ENCODE data around the gene SHC3.

SHC3 gene

GRCh38 chr9:89053301-89053700, 125.3 kb downstream of the SHC3 start:
- 92 to 93% methylated on average over 5 of the region's 5 CpGs for WGBS, 2 experiments (ENCODE audit: insufficient coverage in 2 of 2)
- Histone ChIP-seq H3K27ac (ENCODE audit: low read depth, low read length, severe bottlenecking) (no peak overlapping the region), H3K36me3 (ENCODE audit: control insufficient read depth, insufficient read depth, low read length) (no peaks in the 10 kb centered on the region), H3K4me1 (ENCODE audit: control insufficient read depth, insufficient read depth, low read length, poor library complexity, severe bottlenecking) (no peaks in the 10 kb centered on the region), H3K4me3 (ENCODE audit: extremely low read depth, insufficient read depth, low read length, poor library complexity, severe bottlenecking) (no peak overlapping the region), H3K9me3 (ENCODE audit: control insufficient read depth, low read length) (no peaks in the 10 kb centered on the region)

- H3K4me3 ChIP-seq (ENCODE audit: extremely low read depth, insufficient read depth, low read length, poor library complexity, severe bottlenecking): no peak overlapping the region
- no peak overlapping the region for H3K27ac ChIP-seq (ENCODE audit: low read depth, low read length, severe bottlenecking)
- H3K4me1 ChIP-seq (ENCODE audit: control insufficient read depth, insufficient read depth, low read length, poor library complexity, severe bottlenecking): no peaks in the 10 kb centered on the region
- no peaks in the 10 kb centered on the region for H3K9me3 ChIP-seq (ENCODE audit: control insufficient read depth, low read length)
- 93 to 100% methylated on average over 5 of the region's 6 CpGs for WGBS, 2 experiments (ENCODE audit: insufficient coverage in 2 of 2)
- H3K36me3 ChIP-seq (ENCODE audit: control insufficient read depth, insufficient read depth, low read length): no peaks in the 10 kb centered on the region
These were observed 126.0 kb downstream of the SHC3 start for GRCh38 chr9:89052470-89053097.

- 85 to 97% methylated on average over 10 to 11 of the region's 12 CpGs for WGBS, 2 experiments (ENCODE audit: insufficient coverage in 2 of 2)
- no peaks in the 10 kb centered on the region for H3K9me3 ChIP-seq (ENCODE audit: control insufficient read depth, low read length)
- H3K4me1 ChIP-seq (ENCODE audit: control insufficient read depth, insufficient read depth, low read length, poor library complexity, severe bottlenecking): no peaks in the 10 kb centered on the region
- H3K4me3 ChIP-seq (ENCODE audit: extremely low read depth, insufficient read depth, low read length, poor library complexity, severe bottlenecking): no peak overlapping the region
- H3K27ac ChIP-seq (ENCODE audit: low read depth, low read length, severe bottlenecking): no peak overlapping the region
- no peaks in the 10 kb centered on the region for H3K36me3 ChIP-seq (ENCODE audit: control insufficient read depth, insufficient read depth, low read length)
These were observed 127.1 kb downstream of the SHC3 start for GRCh38 chr9:89051421-89052025.

- H3K9me3 ChIP-seq (ENCODE audit: control insufficient read depth, low read length): no peaks in the 10 kb centered on the region
- WGBS, 2 experiments (ENCODE audit: insufficient coverage in 2 of 2): 93% methylated on average over 5 of the region's 8 CpGs; no CpG with 5 or more reads in 1 of the 2 experiments
- no peaks in the 10 kb centered on the region for H3K4me1 ChIP-seq (ENCODE audit: control insufficient read depth, insufficient read depth, low read length, poor library complexity, severe bottlenecking)
- H3K27ac ChIP-seq (ENCODE audit: low read depth, low read length, severe bottlenecking): no peak overlapping the region
- no peak overlapping the region for H3K4me3 ChIP-seq (ENCODE audit: extremely low read depth, insufficient read depth, low read length, poor library complexity, severe bottlenecking)
- H3K36me3 ChIP-seq (ENCODE audit: control insufficient read depth, insufficient read depth, low read length): no peaks in the 10 kb centered on the region
These were observed 129.0 kb downstream of the SHC3 start for GRCh38 chr9:89049646-89050045.

- H3K4me3 ChIP-seq (ENCODE audit: extremely low read depth, insufficient read depth, low read length, poor library complexity, severe bottlenecking): no peak overlapping the region
- H3K27ac ChIP-seq (ENCODE audit: low read depth, low read length, severe bottlenecking): no peak overlapping the region
- no peaks in the 10 kb centered on the region for H3K36me3 ChIP-seq (ENCODE audit: control insufficient read depth, insufficient read depth, low read length)
- no peaks in the 10 kb centered on the region for H3K4me1 ChIP-seq (ENCODE audit: control insufficient read depth, insufficient read depth, low read length, poor library complexity, severe bottlenecking)
- WGBS, 2 experiments (ENCODE audit: insufficient coverage in 2 of 2): 83 to 92% methylated on average over 7 to 8 of the region's 11 CpGs
- no peaks in the 10 kb centered on the region for H3K9me3 ChIP-seq (ENCODE audit: control insufficient read depth, low read length)
These were observed 130.0 kb downstream of the SHC3 start for GRCh38 chr9:89048616-89049015.

GRCh38 chr9:89047667-89048066, 131.0 kb downstream of the SHC3 start:
- Histone ChIP-seq H3K36me3 (ENCODE audit: control insufficient read depth, insufficient read depth, low read length) (no peaks in the 10 kb centered on the region), H3K4me1 (ENCODE audit: control insufficient read depth, insufficient read depth, low read length, poor library complexity, severe bottlenecking) (no peaks in the 10 kb centered on the region), H3K27ac (ENCODE audit: low read depth, low read length, severe bottlenecking) (no peak overlapping the region), H3K4me3 (ENCODE audit: extremely low read depth, insufficient read depth, low read length, poor library complexity, severe bottlenecking) (no peak overlapping the region), H3K9me3 (ENCODE audit: control insufficient read depth, low read length) (no peaks in the 10 kb centered on the region)
- 86 to 96% methylated on average over 3 of the region's 4 CpGs for WGBS, 2 experiments (ENCODE audit: insufficient coverage in 2 of 2)

- Histone ChIP-seq H3K4me3 (ENCODE audit: extremely low read depth, insufficient read depth, low read length, poor library complexity, severe bottlenecking) (no peak overlapping the region), H3K27ac (ENCODE audit: low read depth, low read length, severe bottlenecking) (no peak overlapping the region), H3K4me1 (ENCODE audit: control insufficient read depth, insufficient read depth, low read length, poor library complexity, severe bottlenecking) (no peaks in the 10 kb centered on the region), H3K36me3 (ENCODE audit: control insufficient read depth, insufficient read depth, low read length) (no peaks in the 10 kb centered on the region), H3K9me3 (ENCODE audit: control insufficient read depth, low read length) (no peaks in the 10 kb centered on the region)
- WGBS, 2 experiments (ENCODE audit: insufficient coverage in 2 of 2): 100% methylated on average over 1 of the region's 2 CpGs; no CpG with 5 or more reads in 1 of the 2 experiments
These were observed 131.8 kb downstream of the SHC3 start for GRCh38 chr9:89046832-89047231.

GRCh38 chr9:89044881-89045280, 133.7 kb downstream of the SHC3 start:
- no peaks in the 10 kb centered on the region for H3K9me3 ChIP-seq (ENCODE audit: control insufficient read depth, low read length)
- no peaks in the 10 kb centered on the region for H3K36me3 ChIP-seq (ENCODE audit: control insufficient read depth, insufficient read depth, low read length)
- H3K4me1 ChIP-seq (ENCODE audit: control insufficient read depth, insufficient read depth, low read length, poor library complexity, severe bottlenecking): no peaks in the 10 kb centered on the region
- no peak overlapping the region for H3K4me3 ChIP-seq (ENCODE audit: extremely low read depth, insufficient read depth, low read length, poor library complexity, severe bottlenecking)
- WGBS, 2 experiments (ENCODE audit: insufficient coverage in 2 of 2): 80 to 96% methylated on average over 1 to 3 of the region's 4 CpGs
- H3K27ac ChIP-seq (ENCODE audit: low read depth, low read length, severe bottlenecking): no peak overlapping the region

- Histone ChIP-seq H3K9me3 (ENCODE audit: control insufficient read depth, low read length) (no peaks in the 10 kb centered on the region), H3K4me1 (ENCODE audit: control insufficient read depth, insufficient read depth, low read length, poor library complexity, severe bottlenecking) (no peaks in the 10 kb centered on the region), H3K4me3 (ENCODE audit: extremely low read depth, insufficient read depth, low read length, poor library complexity, severe bottlenecking) (no peak overlapping the region), H3K27ac (ENCODE audit: low read depth, low read length, severe bottlenecking) (no peak overlapping the region), H3K36me3 (ENCODE audit: control insufficient read depth, insufficient read depth, low read length) (no peaks in the 10 kb centered on the region)
- no CpG with 5 or more reads among the region's 2 CpGs for WGBS, 2 experiments (ENCODE audit: insufficient coverage in 2 of 2)
These were observed 134.5 kb downstream of the SHC3 start for GRCh38 chr9:89044104-89044503.

- WGBS, 2 experiments (ENCODE audit: insufficient coverage in 2 of 2): 95 to 98% methylated on average over 6 to 9 of the region's 9 CpGs
- Histone ChIP-seq H3K9me3 (ENCODE audit: control insufficient read depth, low read length) (no peaks in the 10 kb centered on the region), H3K4me3 (ENCODE audit: extremely low read depth, insufficient read depth, low read length, poor library complexity, severe bottlenecking) (no peak overlapping the region), H3K36me3 (ENCODE audit: control insufficient read depth, insufficient read depth, low read length) (no peaks in the 10 kb centered on the region), H3K4me1 (ENCODE audit: control insufficient read depth, insufficient read depth, low read length, poor library complexity, severe bottlenecking) (no peaks in the 10 kb centered on the region), H3K27ac (ENCODE audit: low read depth, low read length, severe bottlenecking) (no peak overlapping the region)
These were observed 135.6 kb downstream of the SHC3 start for GRCh38 chr9:89042984-89043383.

GRCh38 chr9:89039664-89040063, 139.0 kb downstream of the SHC3 start:
- Histone ChIP-seq H3K36me3 (ENCODE audit: control insufficient read depth, insufficient read depth, low read length) (no peaks in the 10 kb centered on the region), H3K4me3 (ENCODE audit: extremely low read depth, insufficient read depth, low read length, poor library complexity, severe bottlenecking) (no peak overlapping the region), H3K4me1 (ENCODE audit: control insufficient read depth, insufficient read depth, low read length, poor library complexity, severe bottlenecking) (no peaks in the 10 kb centered on the region), H3K9me3 (ENCODE audit: control insufficient read depth, low read length) (no peaks in the 10 kb centered on the region), H3K27ac (ENCODE audit: low read depth, low read length, severe bottlenecking) (no peak overlapping the region)
- WGBS, 2 experiments (ENCODE audit: insufficient coverage in 2 of 2): 88 to 94% methylated on average over 2 of the region's 2 CpGs
